ENCODE data around the gene TEKT2. TPM values are rescaled to one million over a fixed set of nuclear protein-coding genes. Genes with fewer than 3 reads are reported as not detected.

The TEKT2 gene
- total and polyA plus RNA-seq, 2 donors (not counting 3 experiments of a cell fraction or from before 2014, with no cell fraction given): 0.38 to 0.61 TPM

DNA sequence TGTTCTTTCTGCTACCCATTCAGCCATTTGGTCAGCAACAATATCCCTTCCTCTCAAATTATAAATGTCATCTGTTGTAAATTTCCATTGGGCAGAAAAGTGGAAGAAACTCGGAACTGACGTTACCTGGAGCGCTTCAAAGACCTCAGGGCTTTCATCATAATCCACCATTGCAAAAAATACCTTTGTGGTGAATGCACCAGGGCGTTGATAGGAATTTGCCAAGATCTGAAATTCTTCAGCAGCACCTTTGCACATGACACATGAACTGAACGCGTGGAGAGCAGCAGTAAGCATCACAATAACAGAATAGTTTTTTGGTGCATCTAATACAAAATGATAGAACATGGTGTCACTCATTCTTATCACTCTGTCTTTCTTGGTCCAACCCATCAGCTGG, 3.1 kb upstream of the TEKT2 start:
- H3K36me3 ChIP-seq (ENCODE audit: control insufficient read depth in 2 of 2, extremely low read depth in 1 of 2, insufficient read depth in 2 of 2, low read length in 2 of 2): no peaks in the 10 kb centered on the region
- dilution Hi-C loops (cut with MboI; ENCODE audit: extremely low pct_ligation_motif_present, low sequenced_read_pairs): no loop called here
- H3K4me2 ChIP-seq (ENCODE audit: insufficient read depth, low read length): no peak overlapping the region
- ChIA-PET POLR2A (no interaction called here), CTCF (interaction anchor here (0.9 kb wide), 1 partner anchor 198 kb away, joined by 3 read pairs; the partner anchor contains the start of gene AGO1)
- no peaks in the 10 kb centered on the region for H3K9me3 ChIP-seq (replicated peaks; ENCODE audit: control insufficient read depth, insufficient read depth, low read length)
- no peaks in the 10 kb centered on the region for H3K9me1 ChIP-seq (replicated peaks; ENCODE audit: control insufficient read depth, extremely low read depth, insufficient read depth, low read length)
- no peak overlapping the region for H3K4me3 ChIP-seq (replicated peaks in 1 of 3; ENCODE audit: insufficient read depth in 1 of 3, low read depth in 1 of 3, low read length in 3 of 3)
- FAIRE-seq (no peak), DNase-seq (ENCODE audit: low read depth, low spot score) (no peak)
- no peaks in the 10 kb centered on the region for H3K27me3 ChIP-seq (ENCODE audit: control insufficient read depth in 2 of 2, insufficient read depth in 2 of 2, low read length in 2 of 2)
- no TSS peak for BruUV-seq (replicated peaks)
- H3K27ac ChIP-seq (ENCODE audit: insufficient read depth, low read depth, low read length): no peak overlapping the region
- H2AFZ ChIP-seq (ENCODE audit: low read depth, low read length): no peak overlapping the region
- no peak for TF ChIP-seq POLR2A (IDR thresholded peaks at IDR 0.05; ENCODE audit: low read depth, low read length)
- TF ChIP-seq, protein P1, sequence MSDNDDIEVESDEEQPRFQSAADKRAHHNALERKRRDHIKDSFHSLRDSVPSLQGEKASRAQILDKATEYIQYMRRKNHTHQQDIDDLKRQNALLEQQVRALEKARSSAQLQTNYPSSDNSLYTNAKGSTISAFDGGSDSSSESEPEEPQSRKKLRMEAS (IDR thresholded peaks at IDR 0.05; ENCODE audit: insufficient read depth, insufficient read length): no peak
- no peak for TF ChIP-seq MYC (IDR thresholded peaks at IDR 0.05; ENCODE audit: low read depth, low read length)
- no peaks in the 10 kb centered on the region for H4K20me1 ChIP-seq (replicated peaks; ENCODE audit: control insufficient read depth, extremely low read depth, insufficient read depth, low read length)
- no peak overlapping the region for H3K9ac ChIP-seq (replicated peaks; ENCODE audit: extremely low read depth, insufficient read depth, low read length)
- intact Hi-C loops (cut with micrococcal nuclease): no loop called here
- no peaks in the 10 kb centered on the region for H3K4me1 ChIP-seq (ENCODE audit: control insufficient read depth, extremely low read depth, insufficient read depth, low read length)
- no peaks in the 10 kb centered on the region for H3K79me2 ChIP-seq (ENCODE audit: control insufficient read depth, insufficient read depth, low read length)

DNA sequence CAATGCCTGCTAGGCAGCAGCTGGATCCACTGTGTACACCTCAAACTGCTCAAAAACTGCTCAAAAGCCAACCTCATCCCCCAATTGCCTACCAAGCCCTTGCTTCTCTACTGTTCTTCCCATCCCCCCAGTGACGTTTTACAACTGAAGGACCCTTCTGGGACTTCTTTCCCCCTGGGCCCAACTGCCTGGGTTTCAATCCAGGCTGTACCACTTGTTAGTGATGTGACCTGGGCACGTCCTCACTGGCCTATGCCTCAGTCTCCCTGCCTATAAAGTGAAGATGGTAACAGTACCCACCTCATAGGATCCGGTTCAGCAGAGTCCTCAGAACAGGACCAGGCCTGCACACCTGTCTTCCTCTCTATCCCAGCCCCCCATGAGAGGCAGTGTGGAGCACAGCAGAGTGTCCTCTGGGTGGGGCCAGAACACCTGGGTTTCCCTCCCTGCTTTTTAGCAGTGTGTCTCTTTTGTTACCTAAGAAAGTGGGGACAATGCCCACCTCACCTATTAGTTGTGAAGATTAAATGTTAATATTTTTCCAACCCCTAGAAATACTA, 1.9 kb upstream of the TEKT2 start:
- H3K9me3 ChIP-seq (replicated peaks; ENCODE audit: control insufficient read depth, insufficient read depth, low read length): no peaks in the 10 kb centered on the region
- H4K20me1 ChIP-seq (replicated peaks; ENCODE audit: control insufficient read depth, extremely low read depth, insufficient read depth, low read length): no peaks in the 10 kb centered on the region
- no TSS peak for BruUV-seq (replicated peaks)
- ChIA-PET POLR2A (no interaction called here), CTCF (no interaction called here)
- FAIRE-seq (no peak), DNase-seq (ENCODE audit: low read depth, low spot score) (no peak)
- no peak overlapping the region for H3K4me3 ChIP-seq (replicated peaks in 1 of 3; ENCODE audit: insufficient read depth in 1 of 3, low read depth in 1 of 3, low read length in 3 of 3)
- H3K36me3 ChIP-seq (ENCODE audit: control insufficient read depth in 2 of 2, extremely low read depth in 1 of 2, insufficient read depth in 2 of 2, low read length in 2 of 2): no peaks in the 10 kb centered on the region
- no peaks in the 10 kb centered on the region for H3K9me1 ChIP-seq (replicated peaks; ENCODE audit: control insufficient read depth, extremely low read depth, insufficient read depth, low read length)
- H3K27me3 ChIP-seq (ENCODE audit: control insufficient read depth in 2 of 2, insufficient read depth in 2 of 2, low read length in 2 of 2): no peaks in the 10 kb centered on the region
- dilution Hi-C loops (cut with MboI; ENCODE audit: extremely low pct_ligation_motif_present, low sequenced_read_pairs): no loop called here
- no peaks in the 10 kb centered on the region for H3K79me2 ChIP-seq (ENCODE audit: control insufficient read depth, insufficient read depth, low read length)
- no peak overlapping the region for H3K27ac ChIP-seq (ENCODE audit: insufficient read depth, low read depth, low read length)
- no peak for TF ChIP-seq MYC (IDR thresholded peaks at IDR 0.05; ENCODE audit: low read depth, low read length)
- no peak for TF ChIP-seq GATA2 (IDR thresholded peaks at IDR 0.05; ENCODE audit: insufficient read depth, insufficient read length, low read depth, low read length)
- TF ChIP-seq POLR2AphosphoS5 (IDR thresholded peaks at IDR 0.05; ENCODE audit: insufficient read depth, low read depth, low read length): no peak
- TF ChIP-seq EZH2 (IDR thresholded peaks at IDR 0.05; ENCODE audit: borderline replicate concordance, low read depth, low read length, severe bottlenecking): no peak
- TF ChIP-seq, protein P1 (IDR thresholded peaks at IDR 0.05; ENCODE audit: insufficient read depth, insufficient read length): no peak
- TF ChIP-seq, protein P2, sequence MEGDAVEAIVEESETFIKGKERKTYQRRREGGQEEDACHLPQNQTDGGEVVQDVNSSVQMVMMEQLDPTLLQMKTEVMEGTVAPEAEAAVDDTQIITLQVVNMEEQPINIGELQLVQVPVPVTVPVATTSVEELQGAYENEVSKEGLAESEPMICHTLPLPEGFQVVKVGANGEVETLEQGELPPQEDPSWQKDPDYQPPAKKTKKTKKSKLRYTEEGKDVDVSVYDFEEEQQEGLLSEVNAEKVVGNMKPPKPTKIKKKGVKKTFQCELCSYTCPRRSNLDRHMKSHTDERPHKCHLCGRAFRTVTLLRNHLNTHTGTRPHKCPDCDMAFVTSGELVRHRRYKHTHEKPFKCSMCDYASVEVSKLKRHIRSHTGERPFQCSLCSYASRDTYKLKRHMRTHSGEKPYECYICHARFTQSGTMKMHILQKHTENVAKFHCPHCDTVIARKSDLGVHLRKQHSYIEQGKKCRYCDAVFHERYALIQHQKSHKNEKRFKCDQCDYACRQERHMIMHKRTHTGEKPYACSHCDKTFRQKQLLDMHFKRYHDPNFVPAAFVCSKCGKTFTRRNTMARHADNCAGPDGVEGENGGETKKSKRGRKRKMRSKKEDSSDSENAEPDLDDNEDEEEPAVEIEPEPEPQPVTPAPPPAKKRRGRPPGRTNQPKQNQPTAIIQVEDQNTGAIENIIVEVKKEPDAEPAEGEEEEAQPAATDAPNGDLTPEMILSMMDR (IDR thresholded peaks at IDR 0.05; ENCODE audit: extremely low read depth in 1 of 2, insufficient read depth in 1 of 2, low read depth in 1 of 2, low read length in 2 of 2): no peak
- no peak for TF ChIP-seq FOS (IDR thresholded peaks at IDR 0.05; ENCODE audit: borderline replicate concordance, insufficient read depth, low read length)
- TF ChIP-seq POLR2A (IDR thresholded peaks at IDR 0.05; ENCODE audit: low read depth, low read length): no peak
- intact Hi-C loops (cut with micrococcal nuclease): no loop called here
- H3K9ac ChIP-seq (replicated peaks; ENCODE audit: extremely low read depth, insufficient read depth, low read length): no peak overlapping the region
- no peaks in the 10 kb centered on the region for H3K4me1 ChIP-seq (ENCODE audit: control insufficient read depth, extremely low read depth, insufficient read depth, low read length)
- no peak overlapping the region for H3K4me2 ChIP-seq (ENCODE audit: insufficient read depth, low read length)
- H2AFZ ChIP-seq (ENCODE audit: low read depth, low read length): no peak overlapping the region
